Measurements from ENCODE around the gene SNX11.

- TF ChIP-seq, protein P1, sequence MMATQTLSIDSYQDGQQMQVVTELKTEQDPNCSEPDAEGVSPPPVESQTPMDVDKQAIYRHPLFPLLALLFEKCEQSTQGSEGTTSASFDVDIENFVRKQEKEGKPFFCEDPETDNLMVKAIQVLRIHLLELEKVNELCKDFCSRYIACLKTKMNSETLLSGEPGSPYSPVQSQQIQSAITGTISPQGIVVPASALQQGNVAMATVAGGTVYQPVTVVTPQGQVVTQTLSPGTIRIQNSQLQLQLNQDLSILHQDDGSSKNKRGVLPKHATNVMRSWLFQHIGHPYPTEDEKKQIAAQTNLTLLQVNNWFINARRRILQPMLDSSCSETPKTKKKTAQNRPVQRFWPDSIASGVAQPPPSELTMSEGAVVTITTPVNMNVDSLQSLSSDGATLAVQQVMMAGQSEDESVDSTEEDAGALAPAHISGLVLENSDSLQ (IDR thresholded peaks at IDR 0.05), result no peak
- no peak for TF ChIP-seq BHLHE40 (IDR thresholded peaks at IDR 0.05; ENCODE audit: borderline replicate concordance)
- TF ChIP-seq ZNF384 (IDR thresholded peaks at IDR 0.05), result no peak
- TF ChIP-seq ARNT (IDR thresholded peaks at IDR 0.05), result no peak
- TF ChIP-seq SP1 (IDR thresholded peaks at IDR 0.05), result no peak
- no peak for TF ChIP-seq FOXM1 (IDR thresholded peaks at IDR 0.05; ENCODE audit: borderline replicate concordance)
- no peak for TF ChIP-seq ELF4 (IDR thresholded peaks at IDR 0.05)
- TF ChIP-seq FOXA1 (IDR thresholded peaks at IDR 0.05), result no peak
- no peak for TF ChIP-seq SUZ12 (IDR thresholded peaks at IDR 0.05)
- no peak for TF ChIP-seq FOXK2 (IDR thresholded peaks at IDR 0.05)
- no peak for TF ChIP-seq HDGF (IDR thresholded peaks at IDR 0.05; ENCODE audit: borderline replicate concordance)
- TF ChIP-seq TARDBP (IDR thresholded peaks at IDR 0.05), result no peak
- TF ChIP-seq L3MBTL2 (conservative IDR thresholded peaks at IDR 0.05), result no peak
- TF ChIP-seq NFRKB (IDR thresholded peaks at IDR 0.05), result no peak
Observed at GRCh38 chr17:48071654-48072053, 35.9 kb upstream of the SNX11 start.

All from HEK293T (cell line).